ENCODE results near the gene SLIT3.

Gene SLIT3

GRCh38 chr5:168734119-168734518, 566.8 kb downstream of the SLIT3 start:
- no peak overlapping the region for H3K27ac ChIP-seq (ENCODE audit: insufficient read depth, low read length, poor library complexity, severe bottlenecking)
- H3K4me3 ChIP-seq (ENCODE audit: insufficient read depth, low read depth, low read length, poor library complexity, severe bottlenecking) = no peak overlapping the region
- H3K4me1 ChIP-seq (ENCODE audit: control insufficient read depth, insufficient read depth, low read length, poor library complexity, severe bottlenecking) = no peaks in the 10 kb centered on the region
- no peaks in the 10 kb centered on the region for H3K36me3 ChIP-seq (ENCODE audit: control insufficient read depth, insufficient read depth, low read length)
- DNase-seq = no peak
- H3K9me3 ChIP-seq (ENCODE audit: control insufficient read depth, low read length) = no peaks in the 10 kb centered on the region
- no peaks in the 10 kb centered on the region for H3K27me3 ChIP-seq (replicated peaks; ENCODE audit: control insufficient read depth, insufficient read depth, low read length, poor library complexity, severe bottlenecking)

GRCh38 chr5:168728546-168729211, 572.3 kb downstream of the SLIT3 start:
- no peak for DNase-seq
- Histone ChIP-seq H3K4me3 (ENCODE audit: insufficient read depth, low read depth, low read length, poor library complexity, severe bottlenecking) (no peak overlapping the region), H3K4me1 (ENCODE audit: control insufficient read depth, insufficient read depth, low read length, poor library complexity, severe bottlenecking) (no peaks in the 10 kb centered on the region), H3K27me3 (replicated peaks; ENCODE audit: control insufficient read depth, insufficient read depth, low read length, poor library complexity, severe bottlenecking) (no peaks in the 10 kb centered on the region), H3K36me3 (ENCODE audit: control insufficient read depth, insufficient read depth, low read length) (no peaks in the 10 kb centered on the region), H3K9me3 (ENCODE audit: control insufficient read depth, low read length) (no peaks in the 10 kb centered on the region), H3K27ac (ENCODE audit: insufficient read depth, low read length, poor library complexity, severe bottlenecking) (no peak overlapping the region)

- H3K4me1 ChIP-seq (ENCODE audit: control insufficient read depth, insufficient read depth, low read length, poor library complexity, severe bottlenecking) = no peaks in the 10 kb centered on the region
- no peak overlapping the region for H3K4me3 ChIP-seq (ENCODE audit: insufficient read depth, low read depth, low read length, poor library complexity, severe bottlenecking)
- H3K27ac ChIP-seq (ENCODE audit: insufficient read depth, low read length, poor library complexity, severe bottlenecking) = no peak overlapping the region
- H3K9me3 ChIP-seq (ENCODE audit: control insufficient read depth, low read length) = no peaks in the 10 kb centered on the region
- no peak for DNase-seq
- peaks cover 3% of the 10 kb centered on the region for H3K27me3 ChIP-seq (replicated peaks; ENCODE audit: control insufficient read depth, insufficient read depth, low read length, poor library complexity, severe bottlenecking)
- H3K36me3 ChIP-seq (ENCODE audit: control insufficient read depth, insufficient read depth, low read length) = no peaks in the 10 kb centered on the region
Observed at GRCh38 chr5:168727547-168727946, 573.4 kb downstream of the SLIT3 start.

- Histone ChIP-seq H3K4me3 (ENCODE audit: insufficient read depth, low read depth, low read length, poor library complexity, severe bottlenecking) (no peak overlapping the region), H3K27ac (ENCODE audit: insufficient read depth, low read length, poor library complexity, severe bottlenecking) (no peak overlapping the region), H3K36me3 (ENCODE audit: control insufficient read depth, insufficient read depth, low read length) (no peaks in the 10 kb centered on the region), H3K4me1 (ENCODE audit: control insufficient read depth, insufficient read depth, low read length, poor library complexity, severe bottlenecking) (no peaks in the 10 kb centered on the region), H3K9me3 (ENCODE audit: control insufficient read depth, low read length) (no peaks in the 10 kb centered on the region), H3K27me3 (replicated peaks; ENCODE audit: control insufficient read depth, insufficient read depth, low read length, poor library complexity, severe bottlenecking) (peaks cover 3% of the 10 kb centered on the region)
- DNase-seq = no peak
Observed at GRCh38 chr5:168726342-168726741, 574.6 kb downstream of the SLIT3 start.

- Histone ChIP-seq H3K4me1 (ENCODE audit: control insufficient read depth, insufficient read depth, low read length, poor library complexity, severe bottlenecking) (no peaks in the 10 kb centered on the region), H3K27ac (ENCODE audit: insufficient read depth, low read length, poor library complexity, severe bottlenecking) (no peak overlapping the region), H3K27me3 (replicated peaks; ENCODE audit: control insufficient read depth, insufficient read depth, low read length, poor library complexity, severe bottlenecking) (peaks cover 3% of the 10 kb centered on the region), H3K9me3 (ENCODE audit: control insufficient read depth, low read length) (no peaks in the 10 kb centered on the region), H3K4me3 (ENCODE audit: insufficient read depth, low read depth, low read length, poor library complexity, severe bottlenecking) (no peak overlapping the region), H3K36me3 (ENCODE audit: control insufficient read depth, insufficient read depth, low read length) (no peaks in the 10 kb centered on the region)
- DNase-seq = no peak
Observed at GRCh38 chr5:168724227-168724626, 576.7 kb downstream of the SLIT3 start.

GRCh38 chr5:168723037-168723436, 577.9 kb downstream of the SLIT3 start:
- DNase-seq = no peak
- Histone ChIP-seq H3K27ac (ENCODE audit: insufficient read depth, low read length, poor library complexity, severe bottlenecking) (no peak overlapping the region), H3K9me3 (ENCODE audit: control insufficient read depth, low read length) (no peaks in the 10 kb centered on the region), H3K36me3 (ENCODE audit: control insufficient read depth, insufficient read depth, low read length) (no peaks in the 10 kb centered on the region), H3K4me1 (ENCODE audit: control insufficient read depth, insufficient read depth, low read length, poor library complexity, severe bottlenecking) (no peaks in the 10 kb centered on the region), H3K4me3 (ENCODE audit: insufficient read depth, low read depth, low read length, poor library complexity, severe bottlenecking) (no peak overlapping the region), H3K27me3 (replicated peaks; ENCODE audit: control insufficient read depth, insufficient read depth, low read length, poor library complexity, severe bottlenecking) (peaks cover 3% of the 10 kb centered on the region)

GRCh38 chr5:168721966-168722365, 579.0 kb downstream of the SLIT3 start:
- Histone ChIP-seq H3K9me3 (ENCODE audit: control insufficient read depth, low read length) (no peaks in the 10 kb centered on the region), H3K4me3 (ENCODE audit: insufficient read depth, low read depth, low read length, poor library complexity, severe bottlenecking) (no peak overlapping the region), H3K27me3 (replicated peaks; ENCODE audit: control insufficient read depth, insufficient read depth, low read length, poor library complexity, severe bottlenecking) (peaks cover 3% of the 10 kb centered on the region), H3K27ac (ENCODE audit: insufficient read depth, low read length, poor library complexity, severe bottlenecking) (no peak overlapping the region), H3K4me1 (ENCODE audit: control insufficient read depth, insufficient read depth, low read length, poor library complexity, severe bottlenecking) (no peaks in the 10 kb centered on the region), H3K36me3 (ENCODE audit: control insufficient read depth, insufficient read depth, low read length) (no peaks in the 10 kb centered on the region)
- DNase-seq = no peak

GRCh38 chr5:168721002-168721753, 579.8 kb downstream of the SLIT3 start:
- Histone ChIP-seq H3K36me3 (ENCODE audit: control insufficient read depth, insufficient read depth, low read length) (no peaks in the 10 kb centered on the region), H3K27me3 (replicated peaks; ENCODE audit: control insufficient read depth, insufficient read depth, low read length, poor library complexity, severe bottlenecking) (peaks cover 3% of the 10 kb centered on the region), H3K27ac (ENCODE audit: insufficient read depth, low read length, poor library complexity, severe bottlenecking) (no peak overlapping the region), H3K4me1 (ENCODE audit: control insufficient read depth, insufficient read depth, low read length, poor library complexity, severe bottlenecking) (no peaks in the 10 kb centered on the region), H3K9me3 (ENCODE audit: control insufficient read depth, low read length) (no peaks in the 10 kb centered on the region), H3K4me3 (ENCODE audit: insufficient read depth, low read depth, low read length, poor library complexity, severe bottlenecking) (no peak overlapping the region)
- DNase-seq = no peak

GRCh38 chr5:168720575-168720974, 580.4 kb downstream of the SLIT3 start:
- Histone ChIP-seq H3K27me3 (replicated peaks; ENCODE audit: control insufficient read depth, insufficient read depth, low read length, poor library complexity, severe bottlenecking) (peaks cover 3% of the 10 kb centered on the region), H3K9me3 (ENCODE audit: control insufficient read depth, low read length) (no peaks in the 10 kb centered on the region), H3K4me3 (ENCODE audit: insufficient read depth, low read depth, low read length, poor library complexity, severe bottlenecking) (no peak overlapping the region), H3K36me3 (ENCODE audit: control insufficient read depth, insufficient read depth, low read length) (no peaks in the 10 kb centered on the region), H3K27ac (ENCODE audit: insufficient read depth, low read length, poor library complexity, severe bottlenecking) (no peak overlapping the region), H3K4me1 (ENCODE audit: control insufficient read depth, insufficient read depth, low read length, poor library complexity, severe bottlenecking) (no peaks in the 10 kb centered on the region)
- DNase-seq = no peak

- Histone ChIP-seq H3K27ac (ENCODE audit: insufficient read depth, low read length, poor library complexity, severe bottlenecking) (no peak overlapping the region), H3K9me3 (ENCODE audit: control insufficient read depth, low read length) (no peaks in the 10 kb centered on the region), H3K4me3 (ENCODE audit: insufficient read depth, low read depth, low read length, poor library complexity, severe bottlenecking) (no peak overlapping the region), H3K36me3 (ENCODE audit: control insufficient read depth, insufficient read depth, low read length) (no peaks in the 10 kb centered on the region), H3K4me1 (ENCODE audit: control insufficient read depth, insufficient read depth, low read length, poor library complexity, severe bottlenecking) (no peaks in the 10 kb centered on the region), H3K27me3 (replicated peaks; ENCODE audit: control insufficient read depth, insufficient read depth, low read length, poor library complexity, severe bottlenecking) (no peaks in the 10 kb centered on the region)
- no peak for DNase-seq
Observed at GRCh38 chr5:168714046-168714445, 586.9 kb downstream of the SLIT3 start.
